GM19395 (cell line): ENCODE measurements around the gene TNFRSF8.
"Not testable (repeated sequence)": the region's sequence is repeated elsewhere in the genome, so short reads cannot be mapped to it uniquely, and the experiment has no call there.

Source experiments
- ATAC-seq: cut with Tn5 transposase; IDR thresholded peaks from one replicate; pipeline ENCODE4 v1.9.1; 2021; ENCODE audit warnings: mild to moderate bottlenecking, moderate library complexity; ENCODE audit not compliant: unreplicated experiment

The TNFRSF8 gene

GRCh38 chr1:12083766-12084165 is 20.7 kb downstream of the TNFRSF8 start:
- ATAC-seq, result no peak

- ATAC-seq, result no peak
These were observed 22.6 kb downstream of the TNFRSF8 start for GRCh38 chr1:12085643-12086260.

- ATAC-seq, result no peak
These were observed 24.8 kb downstream of the TNFRSF8 start for GRCh38 chr1:12087797-12088314.

- ATAC-seq, result no peak
These were observed 25.5 kb downstream of the TNFRSF8 start for GRCh38 chr1:12088607-12089006.

- ATAC-seq, result no peak
These were observed 27.2 kb downstream of the TNFRSF8 start for GRCh38 chr1:12090326-12090725.

DNA sequence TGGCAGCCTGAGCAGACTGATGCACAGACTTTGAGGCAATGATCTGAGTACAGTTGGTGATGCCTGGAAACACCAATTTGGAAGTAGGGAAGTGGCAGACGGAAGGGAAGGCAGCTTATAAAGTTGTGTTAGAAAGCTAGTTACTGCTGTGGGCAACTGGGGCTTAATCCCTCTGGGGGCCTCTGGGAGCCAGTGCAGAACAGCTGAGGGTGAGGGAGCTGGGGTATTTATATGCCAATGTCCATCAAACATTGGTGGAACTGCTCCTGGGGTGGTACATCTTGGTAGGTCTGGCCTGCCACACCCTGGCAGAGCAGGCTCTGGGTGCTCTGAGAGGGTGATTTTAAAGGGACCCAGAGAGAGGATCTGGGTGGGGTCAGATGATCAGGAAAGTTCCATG is 28.1 kb downstream of the TNFRSF8 start:
- ATAC-seq, result no peak

DNA sequence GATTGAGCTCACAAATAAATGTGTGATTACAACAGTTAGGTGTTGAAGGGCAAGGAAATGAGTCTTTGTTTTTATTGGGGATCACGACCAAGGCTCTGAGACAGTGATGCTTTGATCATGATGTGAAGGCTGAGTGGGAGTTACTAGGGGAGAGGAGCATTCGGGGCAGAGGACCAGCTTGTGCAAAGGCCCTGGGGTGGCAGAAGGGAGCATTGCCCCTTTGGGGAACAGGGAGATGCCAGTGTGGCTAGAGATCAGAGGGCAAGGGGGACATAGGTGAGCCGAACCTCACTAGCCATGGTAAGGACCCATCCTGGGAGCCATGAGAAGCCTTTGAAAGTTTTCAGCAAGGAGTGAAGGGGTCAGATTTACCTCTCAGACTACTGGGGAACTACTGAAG is 31.1 kb downstream of the TNFRSF8 start:
- no peak for ATAC-seq

DNA sequence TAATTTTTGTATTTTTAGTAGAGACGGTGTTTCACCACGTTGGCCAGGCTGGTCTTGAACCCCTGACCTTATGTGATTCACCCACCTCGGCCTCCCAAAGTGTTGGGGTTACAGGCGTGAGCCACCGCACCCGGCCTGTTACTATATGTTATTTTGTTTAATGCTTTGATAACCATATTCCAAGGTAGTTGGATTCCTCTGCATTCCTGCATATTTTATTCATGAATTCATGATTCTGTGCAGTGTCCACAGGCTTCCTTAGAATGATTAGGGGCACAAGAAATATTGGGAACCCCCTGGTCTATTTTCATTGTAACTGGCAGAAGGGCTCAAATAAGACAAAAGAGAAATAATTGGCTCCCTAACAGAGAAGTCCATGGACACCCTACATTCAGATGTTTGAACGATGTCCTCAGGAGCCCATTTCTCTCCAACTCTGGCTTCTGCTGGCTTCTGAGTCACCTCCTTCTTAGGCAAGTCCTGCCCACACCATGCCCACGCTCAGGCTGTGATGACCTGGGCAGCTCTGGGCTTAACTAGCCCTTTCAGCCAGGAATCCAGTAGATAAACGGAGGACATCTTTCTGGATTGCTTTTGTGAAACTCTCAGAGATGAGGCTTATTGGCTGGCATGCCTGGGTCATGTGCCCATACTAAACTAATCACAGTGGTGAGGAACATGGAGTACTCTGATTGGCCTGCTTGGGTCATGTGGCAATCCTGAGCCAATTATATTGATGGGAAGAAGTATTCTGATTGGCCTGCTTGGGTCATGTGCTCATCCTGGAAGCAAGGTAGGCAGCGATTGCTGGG is 32.6 kb downstream of the TNFRSF8 start:
- no peak for ATAC-seq

DNA sequence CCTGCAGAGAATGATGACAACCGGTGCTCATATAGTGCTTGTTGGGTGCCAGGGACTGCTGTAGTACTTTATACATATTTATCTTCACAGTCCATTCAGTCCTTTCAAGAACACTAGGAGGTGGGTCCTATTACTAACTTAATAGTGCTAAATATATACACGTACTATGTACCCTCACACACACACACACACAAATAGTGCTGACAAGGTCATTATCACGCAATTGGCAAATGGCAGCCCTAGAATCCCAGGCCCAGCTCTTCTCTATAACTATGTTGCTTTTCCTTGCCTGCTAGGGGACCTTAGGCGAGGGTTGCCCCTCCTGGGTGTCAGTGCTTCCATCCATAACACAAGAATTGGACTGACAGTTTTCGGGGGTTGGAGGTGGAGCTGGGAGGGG is 33.5 kb downstream of the TNFRSF8 start:
- no peak for ATAC-seq

DNA sequence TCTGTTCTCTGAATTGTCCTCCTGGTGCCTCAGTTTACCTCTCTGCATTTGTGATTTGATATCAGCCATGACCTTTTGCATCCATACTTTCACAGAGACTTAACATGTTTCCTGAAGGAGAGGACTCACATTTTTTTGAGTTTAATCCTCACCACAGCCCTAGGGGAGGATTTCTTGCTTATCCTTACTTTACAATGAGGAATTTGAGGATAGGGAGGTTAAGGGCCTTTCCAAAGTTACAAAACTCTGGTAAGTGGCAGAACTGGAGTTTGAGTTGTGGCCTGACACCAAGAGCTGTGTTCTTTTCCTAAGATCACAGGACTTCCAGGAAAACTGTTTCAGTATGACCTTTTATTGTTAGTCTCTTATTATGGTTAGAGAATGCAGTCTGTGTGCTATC is 34.2 kb downstream of the TNFRSF8 start:
- ATAC-seq, result no peak

GRCh38 chr1:12098786-12099185 is 35.7 kb downstream of the TNFRSF8 start:
- ATAC-seq, result no peak

- no peak for ATAC-seq
These were observed 36.5 kb downstream of the TNFRSF8 start for GRCh38 chr1:12099610-12100009.

GRCh38 chr1:12100071-12100470 is 37.0 kb downstream of the TNFRSF8 start:
- ATAC-seq, result no peak

DNA sequence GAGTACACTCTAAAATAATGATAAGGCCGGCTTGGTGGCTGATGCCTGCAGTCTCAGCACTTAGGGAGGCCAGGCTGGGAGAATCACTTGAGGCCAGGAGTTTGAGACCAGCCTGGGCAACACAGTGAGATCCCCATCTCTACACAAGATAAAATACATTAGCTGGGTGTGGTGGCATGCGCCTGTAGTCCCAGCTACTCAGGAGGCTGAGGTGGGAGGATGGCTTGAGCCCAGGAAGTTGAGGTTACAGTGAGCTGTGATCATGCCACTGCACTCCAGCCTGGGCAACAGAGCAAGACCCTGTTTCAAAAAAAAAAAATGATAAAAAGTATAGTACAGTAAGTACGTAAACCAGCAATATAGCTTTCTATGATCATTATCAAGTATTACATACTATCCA is 38.0 kb downstream of the TNFRSF8 start:
- not testable (repeated sequence) for ATAC-seq

GRCh38 chr1:12102066-12102465 is 39.0 kb downstream of the TNFRSF8 start:
- no peak for ATAC-seq

GRCh38 chr1:12104417-12104816 is 41.3 kb downstream of the TNFRSF8 start:
- no peak for ATAC-seq

DNA sequence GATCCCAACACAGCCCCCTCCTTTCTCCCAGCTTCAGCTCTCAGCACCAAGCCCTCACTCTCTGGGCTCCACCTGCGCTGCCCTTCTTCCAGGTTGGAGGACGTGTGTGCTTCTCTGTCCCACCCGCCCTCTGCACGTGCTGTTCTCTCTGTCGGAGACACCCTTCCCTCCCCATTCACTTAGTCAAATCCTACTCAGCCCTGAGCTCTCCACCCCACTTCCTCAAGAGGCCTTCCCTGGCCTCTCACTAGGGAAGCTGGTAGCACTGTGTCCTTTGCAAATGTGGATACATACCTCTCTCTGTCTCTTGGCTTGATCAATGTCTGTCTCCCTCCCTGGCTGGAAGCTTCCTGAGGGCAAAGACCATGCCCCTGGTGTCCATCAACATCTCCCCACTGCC is 43.0 kb downstream of the TNFRSF8 start:
- no peak for ATAC-seq

DNA sequence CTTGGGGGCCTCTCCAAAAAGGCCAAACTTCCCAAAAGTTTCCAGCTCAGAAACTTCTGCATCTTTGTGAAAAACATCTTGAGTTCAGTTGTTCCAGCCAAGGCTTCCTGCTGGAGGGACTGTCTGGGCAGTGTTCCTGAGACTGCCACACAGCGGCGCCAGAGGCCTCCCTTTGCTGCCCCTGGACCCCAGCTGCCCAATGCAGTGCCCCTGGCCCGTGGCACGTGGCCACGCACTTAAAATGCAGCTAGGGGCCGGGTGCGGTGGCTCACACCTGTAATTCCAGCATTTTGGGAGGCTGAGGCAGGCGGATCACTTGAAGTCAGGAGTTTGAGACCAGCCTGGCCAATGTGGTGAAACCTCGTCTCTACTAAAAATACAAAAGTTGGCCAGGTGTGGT is 43.8 kb downstream of the TNFRSF8 start:
- ATAC-seq, result not testable (repeated sequence)

GRCh38 chr1:12107718-12108117 is 44.6 kb downstream of the TNFRSF8 start:
- ATAC-seq, result no peak

DNA sequence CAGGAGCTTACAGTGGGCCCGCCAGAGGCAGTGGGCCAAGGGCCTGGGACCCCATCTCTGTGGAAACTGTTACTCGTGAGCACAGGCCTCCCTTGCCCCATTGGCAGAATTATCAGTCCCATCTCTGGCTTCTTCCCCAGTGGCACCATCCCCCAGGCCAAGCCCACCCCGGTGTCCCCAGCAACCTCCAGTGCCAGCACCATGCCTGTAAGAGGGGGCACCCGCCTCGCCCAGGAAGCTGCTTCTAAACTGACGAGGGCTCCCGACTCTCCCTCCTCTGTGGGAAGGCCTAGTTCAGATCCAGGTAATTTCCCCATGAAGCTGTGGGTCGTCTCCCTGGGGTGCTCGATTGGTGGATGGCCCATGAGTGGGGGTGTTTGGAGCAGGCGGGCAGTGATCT is 46.8 kb downstream of the TNFRSF8 start:
- no peak for ATAC-seq

GRCh38 chr1:12111741-12112140 is 48.6 kb downstream of the TNFRSF8 start:
- no peak for ATAC-seq

- no peak for ATAC-seq
These were observed 49.6 kb downstream of the TNFRSF8 start for GRCh38 chr1:12112711-12113161.
